Kidney (tissue), 14 donors: ENCODE data around the gene TEAD3. TPM values are rescaled to one million over a fixed set of nuclear protein-coding genes. Genes with fewer than 3 reads are reported as not detected.

ENCODE experiments used
- DNase-seq, 5 donors: peaks; one replicate each; pipeline ENCODE4 v3.0.0-alpha.2; 2013 to 2020
- FAIRE-seq: peaks from 2 replicates; lab custom pipeline; 2012; peaks lifted over from hg19 to GRCh38; lab: Jason Lieb, UNC
- H3K27ac ChIP-seq, 2 donors: one replicate each; pipeline ENCODE4 v1.7.0; 2013; ENCODE audit warnings: low read depth in 2 of 2, low read length in 2 of 2, inconsistent platforms in 1 of 2
- H3K27me3 ChIP-seq: one replicate; pipeline ENCODE4 v1.7.1; 2013; ENCODE audit warnings: low read length, inconsistent platforms; ENCODE audit not compliant: control insufficient read depth, insufficient read depth
- H3K36me3 ChIP-seq, 3 donors: one replicate each; pipeline versions ENCODE4 v1.7.0 to v1.7.1; 2013; ENCODE audit warnings: low read length in 3 of 3, control low read depth in 1 of 3, inconsistent platforms in 1 of 3; ENCODE audit not compliant: insufficient read depth in 3 of 3, control insufficient read depth in 2 of 3
- H3K4me1 ChIP-seq, 3 donors: one replicate each; pipeline versions ENCODE4 v1.7.0 to v1.7.1; 2013; ENCODE audit warnings: low read length in 3 of 3, inconsistent platforms in 1 of 3, low read depth in 1 of 3; ENCODE audit not compliant: control insufficient read depth in 2 of 3, insufficient read depth in 2 of 3
- H3K4me3 ChIP-seq, 3 donors: one replicate each; pipeline versions ENCODE4 v1.7.0 to v1.8.1; 2013; ENCODE audit warnings: low read length in 3 of 3, control low read depth in 1 of 3, inconsistent platforms in 1 of 3
- H3K9ac ChIP-seq, 3 donors: one replicate each; pipeline versions ENCODE4 v1.7.0 to v1.7.1; 2013; ENCODE audit warnings: low read length in 3 of 3, control low read depth in 1 of 3, inconsistent platforms in 1 of 3
- H3K9me3 ChIP-seq, 3 donors: one replicate each; pipeline versions ENCODE4 v1.7.0 to v1.7.1; 2013; ENCODE audit warnings: low read length in 3 of 3, control low read depth in 1 of 3, inconsistent platforms in 1 of 3; ENCODE audit not compliant: control insufficient read depth in 2 of 3, insufficient read depth in 1 of 3
- CTCF ChIP-seq: IDR thresholded peaks from 3 replicates; pipeline ENCODE4 v1.5.1; 2012; ENCODE audit warnings: mild to moderate bottlenecking, moderate library complexity, borderline replicate concordance; ENCODE audit not compliant: insufficient read depth; ENCODE audit errors: extremely low read depth
- intact Hi-C: fragments of 100-400 bp; cut with DNase I; formaldehyde crosslinking; loops from one replicate; pipeline ENCODE4 v1.11.1; 2022
- polyA plus RNA-seq: library from polyadenylated mRNA; stranded (reverse); fragments of 350-450 nt; fragmentation: Illumina TruSeq; extraction: RNeasy Lipid Tissue Mini Kit (QIAGEN cat#74804); gene quantifications from one replicate; pipeline ENCODE4 v1.2.3, GENCODE V29; 2014; ENCODE audit warnings: low read depth, low replicate concordance; ENCODE audit not compliant: insufficient read depth
- total RNA-seq: library from RNA; stranded (reverse); fragmentation: NEBNext Ultra II Directional; extraction: Animal tissue kit (Norgen Biotek cat#: 25700); gene quantifications from one replicate; pipeline ENCODE4 v1.2.1, GENCODE V29; 2021
- donor health status: control.
- donor health status: control.
- donor health status: control.
- donor health status: control.
- donor health status: control.
- donor health status: DM: yes; HTN: yes; CAD: no.
- donor health status: Normal renal cell carcinoma (clear cell type).

TEAD3 gene
- total and polyA plus RNA-seq, 2 donors from 2014 or later, result 11.3 to 18.0 TPM

GRCh38 chr6:35470663-35471120 lies 26.2 kb downstream of the TEAD3 start:
- Histone ChIP-seq H3K27me3 (no peaks in the 10 kb centered on the region), H3K27ac (peak overlapping the region in 1 of 2 donors; percentile 32), H3K9ac (peak overlapping the region in 1 of 3 donors; percentile 16), H3K4me3 (peak overlapping the region in 1 of 3 donors; percentile 92), H3K36me3 (peaks cover 0 to 18% (median 7%) of the 10 kb centered on the region in 3 donors), H3K4me1 (peaks cover 3 to 14% (median 12%) of the 10 kb centered on the region in 3 donors), H3K9me3 (no peaks in the 10 kb centered on the region)
- no peak for TF ChIP-seq CTCF
- intact Hi-C loops, result no loop called here
- DNase-seq (no peak), FAIRE-seq (no peak)

GRCh38 chr6:35469751-35470662 lies 26.9 kb downstream of the TEAD3 start:
- intact Hi-C loops, result no loop called here
- no peak for FAIRE-seq
- peaks cover 0 to 18% (median 7%) of the 10 kb centered on the region in 3 donors for H3K36me3 ChIP-seq

GRCh38 chr6:35468980-35469750 lies 27.7 kb downstream of the TEAD3 start:
- Histone ChIP-seq H3K9ac (peak overlapping the region; percentile 14 to 97 (median 48)), H3K4me3 (peak overlapping the region; percentile 75 to 92 (median 75)), H3K9me3 (no peaks in the 10 kb centered on the region), H3K27me3 (no peaks in the 10 kb centered on the region), H3K4me1 (peaks cover 3 to 14% (median 12%) of the 10 kb centered on the region in 3 donors), H3K27ac (peak overlapping the region; percentile 94 to 95), H3K36me3 (peaks cover 0 to 18% (median 7%) of the 10 kb centered on the region in 3 donors)
- FAIRE-seq (no peak), DNase-seq (peak in 1 of 5 donors; percentile 84)
- TF ChIP-seq CTCF, result no peak
- intact Hi-C loops, result no loop called here

More at GRCh38 chr6:35469751-35470662, 26.9 kb downstream of the TEAD3 start:
- Histone ChIP-seq H3K9me3 (no peaks in the 10 kb centered on the region), H3K27ac (peak overlapping the region; percentile 16 to 32), H3K4me3 (peak overlapping the region; percentile 41 to 92 (median 75)), H3K4me1 (peaks cover 3 to 14% (median 12%) of the 10 kb centered on the region in 3 donors), H3K27me3 (no peaks in the 10 kb centered on the region), H3K9ac (peak overlapping the region; percentile 14 to 97 (median 48))
- DNase-seq, result peak in 1 of 5 donors; percentile 33
- no peak for TF ChIP-seq CTCF
